HepG2 (cell line): ENCODE data around the gene SDK2.

ENCODE experiments used
- POLR2A ChIP-seq, 2 experiments: IDR thresholded peaks; 2 replicates each; pipeline ENCODE4 v1.6.1; 2011; ENCODE audit warnings: low read depth in 2 of 2, low read length in 2 of 2, mild to moderate bottlenecking in 1 of 2, moderate library complexity in 1 of 2; ENCODE audit not compliant: insufficient read depth in 1 of 2
- ZNF501 ChIP-seq: sonication (generic); formaldehyde crosslinking; IDR thresholded peaks from 2 replicates; pipeline ENCODE4 v1.5.1; 2020; ENCODE audit warnings: mild to moderate bottlenecking, moderate library complexity, missing genetic modification reagents

DNA sequence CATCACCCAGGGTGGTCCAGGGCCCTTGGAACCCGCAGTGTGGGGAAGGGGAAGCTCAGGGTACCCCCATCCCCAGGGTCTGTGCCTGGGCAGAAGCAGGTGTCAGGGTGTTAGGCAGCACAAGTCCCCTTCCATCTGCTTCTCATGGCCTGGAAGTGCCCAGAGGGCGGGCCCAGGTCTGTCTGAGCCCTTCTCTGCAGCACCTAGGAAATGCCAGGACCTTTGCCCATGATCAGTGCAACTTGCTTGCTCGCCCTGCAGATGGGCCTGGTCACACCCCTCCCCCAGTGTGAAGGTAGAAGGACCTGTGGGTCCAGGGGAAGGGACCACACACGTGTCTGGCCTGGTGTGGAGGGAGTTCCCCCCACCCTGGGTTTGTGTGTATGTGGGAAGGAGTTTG, 174.9 kb downstream of the SDK2 start:
- TF ChIP-seq POLR2A (IDR thresholded peaks at IDR 0.05; ENCODE audit: insufficient read depth in 1 of 2, low read depth in 2 of 2, low read length in 2 of 2) (no peak), ZNF501 (CRISPR knock-in tag) (no peak)
